NCI-H1930 (cell line): ENCODE measurements around the gene IRF2BP1.
A peak's percentile ranks its signal among the peaks of the same experiment; 100 is the strongest.

Experiments used
- DNase-seq, 2 experiments: peaks; one replicate each; lab custom pipeline; 2025; lab: John Stamatoyannopoulos, UW

The IRF2BP1 gene

DNA sequence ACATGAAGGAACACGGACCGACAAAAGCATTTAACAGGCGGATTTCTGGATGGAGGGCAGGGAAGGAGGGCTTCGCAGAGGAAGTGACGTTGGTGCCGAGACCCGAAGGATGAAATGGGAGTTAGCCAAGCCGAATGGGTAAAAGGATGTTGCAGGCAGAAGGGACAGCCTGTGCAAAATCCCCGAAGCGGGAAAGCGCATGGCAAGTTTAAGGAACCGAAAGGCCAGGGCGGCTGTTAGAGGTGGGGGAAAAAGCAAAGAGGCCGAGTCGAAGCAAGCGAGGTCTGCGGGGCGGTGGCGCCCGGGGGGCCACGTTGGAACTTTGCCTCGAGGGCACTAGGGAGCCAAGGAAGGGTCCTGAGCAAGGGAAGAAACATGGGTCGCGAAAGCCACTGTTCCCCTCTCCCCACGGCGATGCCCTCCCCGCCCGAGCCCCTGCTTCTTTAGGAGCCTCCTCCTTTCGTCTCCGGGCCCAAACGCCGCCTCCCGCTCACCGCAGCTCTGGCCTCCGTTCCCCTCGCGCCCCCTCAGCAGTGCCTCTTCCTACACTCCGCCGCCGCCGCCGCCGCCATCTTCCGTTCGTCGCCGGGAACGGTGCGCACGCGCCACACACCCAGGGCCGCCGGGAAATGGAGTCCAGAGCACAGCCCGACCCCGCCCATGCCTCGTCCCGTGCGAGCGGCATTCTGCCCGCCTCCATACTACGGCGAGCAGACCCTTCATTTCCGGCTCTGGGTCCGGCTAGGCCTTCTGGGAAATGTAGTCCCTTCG lies 23.2 kb downstream of the IRF2BP1 start, which contains the start of gene SYMPK:
SYMPK (minus strand) TSS at position 584 of the 771 bp plus-strand sequence. CDS start 8,652 bp downstream, outside the sequence.
- DNase-seq = peak; percentile 99 to 100

- no peak for DNase-seq
Measured at GRCh38 chr19:45862271-45862563, 23.7 kb downstream of the IRF2BP1 start.

DNA sequence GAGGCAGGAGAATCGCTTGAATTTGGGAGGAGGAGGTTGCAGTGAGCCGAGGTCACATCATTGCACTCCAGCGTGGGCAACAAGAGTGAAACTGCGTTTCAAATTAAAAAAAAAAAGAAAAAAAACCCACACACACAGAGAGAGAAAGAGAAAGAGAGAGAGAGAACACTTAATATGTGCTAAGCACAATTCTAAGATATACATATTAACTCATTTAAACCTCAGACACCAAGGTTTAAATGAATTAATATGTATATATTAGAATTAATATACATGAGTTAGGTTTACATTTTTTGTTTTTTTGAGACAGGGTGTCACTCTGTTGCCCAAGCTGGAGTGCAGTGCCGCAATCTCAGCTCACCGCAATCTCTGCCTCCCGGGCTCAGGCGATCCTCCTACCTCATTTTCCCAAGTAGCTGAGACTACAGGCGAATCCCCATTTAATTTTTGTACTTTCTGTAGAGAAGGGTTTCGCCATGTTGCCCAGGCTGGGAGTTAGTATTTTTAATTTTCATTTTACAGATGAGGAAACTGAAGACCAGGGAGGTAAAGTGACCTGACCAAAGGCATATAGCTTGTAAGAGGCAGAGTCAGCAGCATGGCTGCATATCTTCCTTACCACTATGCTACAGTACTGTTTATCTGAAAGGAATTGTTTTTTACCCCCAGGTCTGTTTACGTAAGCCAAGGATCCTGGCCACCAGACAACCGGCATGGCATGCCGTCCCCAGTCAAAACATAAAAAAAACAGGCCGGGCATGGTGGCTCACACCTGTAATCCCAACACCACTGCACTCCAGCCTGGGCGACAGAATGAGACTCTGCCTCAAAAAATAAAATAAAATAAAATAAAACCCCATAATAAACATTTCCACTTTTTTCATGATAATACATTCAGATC lies 25.3 kb downstream of the IRF2BP1 start:
- DNase-seq = no peak

- DNase-seq = no peak
Measured at GRCh38 chr19:45854167-45854778, 31.7 kb downstream of the IRF2BP1 start.

DNA sequence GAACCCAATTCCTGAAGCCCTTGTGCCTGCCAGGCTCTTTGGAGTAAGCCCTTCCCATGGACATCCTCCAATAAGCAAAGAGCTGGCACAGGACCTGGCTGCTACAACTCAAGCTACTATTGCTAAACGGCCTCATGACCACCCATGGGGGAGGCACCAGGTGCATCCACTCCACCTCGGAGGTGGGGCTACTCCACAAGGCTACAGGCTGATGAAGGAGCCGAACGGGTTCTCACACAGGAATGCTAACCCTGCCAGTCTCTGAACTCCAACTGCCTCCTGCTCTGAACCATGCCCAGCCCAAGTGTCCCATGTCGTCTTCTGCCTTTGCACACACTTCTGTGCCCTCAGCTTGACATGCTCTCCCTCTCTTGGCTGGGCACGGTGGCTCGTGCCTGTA lies 33.0 kb downstream of the IRF2BP1 start:
- no peak for DNase-seq

- no peak for DNase-seq
Measured at GRCh38 chr19:45852145-45852750, 33.7 kb downstream of the IRF2BP1 start.

DNA sequence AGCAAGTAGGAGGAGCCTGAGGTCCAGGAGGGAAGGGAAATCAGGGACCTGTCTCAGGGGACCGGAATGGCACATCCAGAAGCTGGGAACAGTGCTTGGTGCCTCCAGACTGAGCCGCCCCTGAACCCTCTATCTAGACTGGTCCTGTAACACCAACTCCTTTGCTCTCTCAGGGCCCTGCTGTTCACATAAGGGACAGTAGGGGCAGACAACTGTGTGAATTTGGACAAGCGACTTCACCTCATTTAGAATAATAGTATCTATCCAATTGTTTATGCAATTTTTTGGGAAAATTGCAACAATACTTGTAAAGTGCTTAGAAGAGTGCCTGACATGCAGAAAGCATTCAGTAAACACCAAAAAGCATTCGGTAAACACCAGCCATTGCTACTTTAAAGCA lies 37.0 kb downstream of the IRF2BP1 start:
- no peak for DNase-seq

- DNase-seq = no peak
Measured at GRCh38 chr19:45847663-45848062, 38.3 kb downstream of the IRF2BP1 start.

GRCh38 chr19:45842198-45842597 lies 43.7 kb downstream of the IRF2BP1 start:
- DNase-seq = no peak

DNA sequence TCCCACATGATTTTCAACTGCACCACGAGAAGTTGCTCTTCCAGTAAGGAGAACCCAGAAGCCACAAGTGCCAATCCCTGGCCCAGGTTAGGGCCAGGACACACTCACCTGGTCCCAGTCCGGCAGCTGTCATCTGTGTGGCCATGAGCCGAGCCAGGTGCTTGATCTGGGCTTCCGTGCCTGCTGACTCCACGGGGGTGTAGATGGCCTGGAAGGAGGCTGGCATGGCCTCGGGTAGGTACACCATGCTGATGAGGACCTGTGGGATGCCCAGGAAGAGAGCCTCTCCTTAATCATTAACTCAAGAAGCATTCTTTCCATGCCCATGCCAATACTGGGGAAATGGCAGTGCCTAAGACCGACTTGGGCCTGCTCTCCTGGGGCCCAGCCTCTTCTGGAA lies 51.0 kb downstream of the IRF2BP1 start:
- DNase-seq = no peak
